BJ (cell line): Measurements from ENCODE around the gene ICE1. TPM values are rescaled to one million over a fixed set of nuclear protein-coding genes. Genes with fewer than 3 reads are reported as not detected.
"Not testable (repeated sequence)": the region's sequence is repeated elsewhere in the genome, so short reads cannot be mapped to it uniquely, and the experiment has no call there.

Experiments used
- CTCF ChIA-PET: fragments of 350-600 bp; formaldehyde crosslinking; extraction: SDS; loops from one replicate; lab custom pipeline; 2021; ENCODE audit warnings: antibody characterized with exemption, inconsistent platforms; lab: Yijun Ruan, JAX
- POLR2A ChIA-PET: fragments of 300-600 bp; sonication (Branson Sonifier 250); formaldehyde crosslinking; extraction: SDS; loops from one replicate; lab custom pipeline; 2021; ENCODE audit warnings: antibody characterized with exemption; lab: Charles Lee
- DNase-seq: peaks from one replicate; pipeline ENCODE4 v3.0.0-alpha.2; 2011; ENCODE audit warnings: low read depth
- H3K27me3 ChIP-seq: 2 replicates; pipeline ENCODE4 v1.6.0; 2011; ENCODE audit warnings: low read length; ENCODE audit not compliant: control insufficient read depth, insufficient read depth
- H3K36me3 ChIP-seq: 2 replicates; pipeline ENCODE4 v1.5.1; 2011; ENCODE audit warnings: low read length; ENCODE audit not compliant: control insufficient read depth, insufficient read depth
- H3K4me3 ChIP-seq: 2 replicates; pipeline ENCODE4 v1.5.1; 2011; ENCODE audit warnings: low read depth, mild to moderate bottlenecking, control low read depth, low read length
- CTCF ChIP-seq: IDR thresholded peaks from 2 replicates; pipeline ENCODE4 v1.5.1; 2011; ENCODE audit warnings: low read depth, mild to moderate bottlenecking, control low read depth, inconsistent platforms, low read length, moderate library complexity; ENCODE audit not compliant: insufficient read depth
- polyA plus RNA-seq: library from polyadenylated mRNA; depleted of rRNA; stranded (reverse); fragments of >200 nt; gene quantifications from 2 replicates; pipeline ENCODE4 v1.2.3, GENCODE V29; 2011

Gene ICE1
- polyA plus RNA-seq, 1 experiment = 10.2 TPM

GRCh38 chr5:5409151-5409810 is 13.2 kb upstream of the ICE1 start:
- H3K4me3 ChIP-seq = no peak overlapping the region
- no peak for DNase-seq
- no peaks in the 10 kb centered on the region for H3K27me3 ChIP-seq
- POLR2A ChIA-PET = no interaction called here
- no peak for TF ChIP-seq CTCF
- CTCF ChIA-PET = interaction anchor here (1.6 kb wide), 1 partner anchor 15 kb away, joined by 8 read pairs; no protein-coding TSS in a partner anchor
- H3K36me3 ChIP-seq = no peaks in the 10 kb centered on the region

- POLR2A ChIA-PET, H3K4me3 ChIP-seq, H3K27me3 ChIP-seq, DNase-seq, H3K36me3 ChIP-seq: not testable (repeated sequence)
- CTCF ChIA-PET = interaction anchor here (1.1 kb wide), 1 partner anchor 288 kb away, joined by 3 read pairs; no protein-coding TSS in a partner anchor
Measured at GRCh38 chr5:5413856-5414255, 8.6 kb upstream of the ICE1 start.

GRCh38 chr5:5414999-5415398 is 7.5 kb upstream of the ICE1 start:
- Histone ChIP-seq H3K36me3 (no peaks in the 10 kb centered on the region), H3K27me3 (no peaks in the 10 kb centered on the region), H3K4me3 (no peak overlapping the region)
- DNase-seq = no peak
- ChIA-PET POLR2A (no interaction called here), CTCF (interaction anchor here (1.1 to 1.6 kb wide), 2 partner anchors 9 to 536 kb away, joined by 3 to 5 read pairs; no protein-coding TSS in a partner anchor)
- no peak for TF ChIP-seq CTCF

- DNase-seq = no peak
- ChIA-PET POLR2A (no interaction called here), CTCF (interaction anchor here (6.6 kb wide), 1 partner anchor 537 kb away, joined by 76 read pairs; no protein-coding TSS in a partner anchor)
- Histone ChIP-seq H3K36me3 (no peaks in the 10 kb centered on the region), H3K27me3 (no peaks in the 10 kb centered on the region), H3K4me3 (no peak overlapping the region)
- TF ChIP-seq CTCF = no peak
Measured at GRCh38 chr5:5416733-5417132, 5.7 kb upstream of the ICE1 start.

GRCh38 chr5:5418006-5418405 is 4.5 kb upstream of the ICE1 start:
- POLR2A ChIA-PET = no interaction called here
- no peak for DNase-seq
- Histone ChIP-seq H3K27me3 (no peaks in the 10 kb centered on the region), H3K4me3 (no peak overlapping the region), H3K36me3 (no peaks in the 10 kb centered on the region)
- no peak for TF ChIP-seq CTCF
- CTCF ChIA-PET = interaction anchor here (0.8 to 6.6 kb wide), 12 partner anchors 14 to 550 kb away, joined by 3 to 76 read pairs (median 6); partner anchors contain the start of gene ADAMTS16
